ENCODE data around the gene SLC4A2. TPM values are rescaled to one million over a fixed set of nuclear protein-coding genes. Genes with fewer than 3 reads are reported as not detected.
A peak's percentile ranks its signal among the peaks of the same experiment; 100 is the strongest.

The SLC4A2 gene
- total RNA-seq, 1 donor = 61.5 TPM

GRCh38 chr7:151070574-151070960 lies 11.2 kb downstream of the SLC4A2 start:
- H3K36me3 ChIP-seq (ENCODE audit: insufficient read depth, low read length) = peaks cover 68% of the 10 kb centered on the region
- no peak for DNase-seq (ENCODE audit: insufficient read length, low spot score, missing footprints)
- H2AFZ ChIP-seq (ENCODE audit: low read length) = no peak overlapping the region
- TF ChIP-seq, protein P1, sequence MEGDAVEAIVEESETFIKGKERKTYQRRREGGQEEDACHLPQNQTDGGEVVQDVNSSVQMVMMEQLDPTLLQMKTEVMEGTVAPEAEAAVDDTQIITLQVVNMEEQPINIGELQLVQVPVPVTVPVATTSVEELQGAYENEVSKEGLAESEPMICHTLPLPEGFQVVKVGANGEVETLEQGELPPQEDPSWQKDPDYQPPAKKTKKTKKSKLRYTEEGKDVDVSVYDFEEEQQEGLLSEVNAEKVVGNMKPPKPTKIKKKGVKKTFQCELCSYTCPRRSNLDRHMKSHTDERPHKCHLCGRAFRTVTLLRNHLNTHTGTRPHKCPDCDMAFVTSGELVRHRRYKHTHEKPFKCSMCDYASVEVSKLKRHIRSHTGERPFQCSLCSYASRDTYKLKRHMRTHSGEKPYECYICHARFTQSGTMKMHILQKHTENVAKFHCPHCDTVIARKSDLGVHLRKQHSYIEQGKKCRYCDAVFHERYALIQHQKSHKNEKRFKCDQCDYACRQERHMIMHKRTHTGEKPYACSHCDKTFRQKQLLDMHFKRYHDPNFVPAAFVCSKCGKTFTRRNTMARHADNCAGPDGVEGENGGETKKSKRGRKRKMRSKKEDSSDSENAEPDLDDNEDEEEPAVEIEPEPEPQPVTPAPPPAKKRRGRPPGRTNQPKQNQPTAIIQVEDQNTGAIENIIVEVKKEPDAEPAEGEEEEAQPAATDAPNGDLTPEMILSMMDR (IDR thresholded peaks at IDR 0.05; ENCODE audit: extremely low read depth, low read depth, low read length) = no peak
- H3K27ac ChIP-seq (ENCODE audit: low read depth, low read length) = no peak overlapping the region
- no peak overlapping the region for H3K4me2 ChIP-seq (ENCODE audit: insufficient read depth, low read length)
- H3K4me1 ChIP-seq (ENCODE audit: insufficient read depth, low read length) = no peaks in the 10 kb centered on the region
- no peaks in the 10 kb centered on the region for H3K9me3 ChIP-seq (ENCODE audit: low read depth, low read length)
- H3K79me2 ChIP-seq (ENCODE audit: insufficient read depth, low read length) = no peaks in the 10 kb centered on the region
- H3K4me3 ChIP-seq (ENCODE audit: insufficient read depth, low read length) = no peak overlapping the region
- H4K20me1 ChIP-seq (ENCODE audit: insufficient read depth, low read length) = peaks cover 8% of the 10 kb centered on the region
- no peaks in the 10 kb centered on the region for H3K27me3 ChIP-seq (ENCODE audit: insufficient read depth, low read length)

- Histone ChIP-seq H3K27me3 (ENCODE audit: insufficient read depth, low read length) (no peaks in the 10 kb centered on the region), H3K79me2 (ENCODE audit: insufficient read depth, low read length) (no peaks in the 10 kb centered on the region), H4K20me1 (ENCODE audit: insufficient read depth, low read length) (peaks cover 3% of the 10 kb centered on the region), H3K4me1 (ENCODE audit: insufficient read depth, low read length) (no peaks in the 10 kb centered on the region), H3K4me3 (ENCODE audit: insufficient read depth, low read length) (no peak overlapping the region), H3K9me3 (ENCODE audit: low read depth, low read length) (no peaks in the 10 kb centered on the region), H2AFZ (ENCODE audit: low read length) (no peak overlapping the region), H3K27ac (ENCODE audit: low read depth, low read length) (no peak overlapping the region), H3K4me2 (ENCODE audit: insufficient read depth, low read length) (no peak overlapping the region), H3K36me3 (ENCODE audit: insufficient read depth, low read length) (peaks cover 70% of the 10 kb centered on the region)
- DNase-seq (ENCODE audit: insufficient read length, low spot score, missing footprints) = no peak
- TF ChIP-seq, protein P1 (IDR thresholded peaks at IDR 0.05; ENCODE audit: extremely low read depth, low read depth, low read length) = no peak
Observed at GRCh38 chr7:151071032-151071866, 11.9 kb downstream of the SLC4A2 start.

DNA sequence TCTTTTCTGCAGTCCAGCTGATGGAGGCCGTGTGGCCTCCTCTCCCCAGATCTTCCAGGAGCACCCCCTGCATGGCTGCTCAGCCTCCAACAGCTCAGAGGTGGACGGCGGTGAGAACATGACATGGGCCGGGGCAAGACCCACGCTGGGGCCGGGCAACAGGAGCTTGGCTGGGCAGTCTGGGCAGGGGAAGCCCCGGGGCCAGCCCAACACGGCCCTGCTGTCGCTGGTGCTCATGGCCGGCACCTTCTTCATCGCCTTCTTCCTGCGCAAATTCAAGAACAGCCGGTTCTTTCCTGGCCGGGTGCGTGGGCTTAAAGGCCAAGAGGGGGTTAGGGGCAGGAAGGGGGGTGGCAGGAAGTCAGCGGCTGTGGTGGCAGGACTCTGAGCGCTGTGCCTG lies 14.6 kb downstream of the SLC4A2 start:
- Histone ChIP-seq H4K20me1 (ENCODE audit: insufficient read depth, low read length) (peaks cover 10% of the 10 kb centered on the region), H2AFZ (ENCODE audit: low read length) (no peak overlapping the region), H3K27ac (ENCODE audit: low read depth, low read length) (no peak overlapping the region), H3K4me1 (ENCODE audit: insufficient read depth, low read length) (no peaks in the 10 kb centered on the region), H3K27me3 (ENCODE audit: insufficient read depth, low read length) (no peaks in the 10 kb centered on the region), H3K4me3 (ENCODE audit: insufficient read depth, low read length) (no peak overlapping the region), H3K36me3 (ENCODE audit: insufficient read depth, low read length) (peaks cover 51% of the 10 kb centered on the region), H3K79me2 (ENCODE audit: insufficient read depth, low read length) (peaks cover 13% of the 10 kb centered on the region), H3K9me3 (ENCODE audit: low read depth, low read length) (no peaks in the 10 kb centered on the region), H3K4me2 (ENCODE audit: insufficient read depth, low read length) (no peak overlapping the region)
- TF ChIP-seq, protein P1 (IDR thresholded peaks at IDR 0.05; ENCODE audit: extremely low read depth, low read depth, low read length) = no peak
- no peak for DNase-seq (ENCODE audit: insufficient read length, low spot score, missing footprints)

DNA sequence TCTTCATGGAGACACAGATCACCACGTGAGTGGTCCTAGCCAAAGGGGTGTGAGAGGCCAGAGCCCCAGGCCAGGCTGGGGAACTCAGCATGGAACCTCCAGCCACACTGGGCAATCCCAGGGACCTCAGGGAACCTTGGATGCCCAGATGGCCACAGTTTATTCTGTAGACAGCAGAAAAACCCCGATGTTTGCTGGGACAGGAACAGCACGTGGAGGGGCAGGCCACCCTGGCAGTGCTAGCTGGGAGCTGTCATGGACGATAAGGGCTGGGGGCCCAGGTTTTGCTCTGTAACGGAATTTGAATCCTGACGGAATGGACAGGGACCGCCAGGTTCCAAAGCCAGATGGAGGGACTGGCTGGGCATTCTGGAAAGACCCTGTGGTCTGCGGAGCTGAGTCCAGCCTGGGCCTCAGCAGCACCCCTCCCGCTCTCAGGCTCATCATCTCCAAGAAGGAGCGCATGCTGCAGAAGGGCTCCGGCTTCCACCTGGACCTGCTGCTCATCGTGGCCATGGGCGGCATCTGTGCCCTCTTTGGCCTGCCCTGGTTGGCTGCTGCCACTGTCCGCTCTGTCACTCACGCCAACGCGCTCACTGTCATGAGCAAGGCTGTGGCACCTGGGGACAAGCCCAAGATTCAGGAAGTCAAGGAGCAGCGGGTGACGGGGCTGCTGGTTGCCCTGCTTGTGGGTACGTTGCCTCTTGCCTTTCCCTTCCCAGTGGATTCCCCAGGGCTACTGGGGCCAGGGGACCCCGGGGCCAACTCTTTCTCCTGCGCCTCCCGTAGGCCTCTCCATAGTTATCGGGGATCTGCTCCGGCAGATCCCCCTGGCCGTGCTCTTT lies 15.7 kb downstream of the SLC4A2 start:
- DNase-seq (ENCODE audit: insufficient read length, low spot score, missing footprints) = peak; percentile 83
- H3K27me3 ChIP-seq (ENCODE audit: insufficient read depth, low read length) = no peaks in the 10 kb centered on the region
- TF ChIP-seq, protein P1 (IDR thresholded peaks at IDR 0.05; ENCODE audit: extremely low read depth, low read depth, low read length) = no peak
- H3K9me3 ChIP-seq (ENCODE audit: low read depth, low read length) = no peaks in the 10 kb centered on the region
- H4K20me1 ChIP-seq (ENCODE audit: insufficient read depth, low read length) = peaks cover 20% of the 10 kb centered on the region
- H3K4me3 ChIP-seq (ENCODE audit: insufficient read depth, low read length) = no peak overlapping the region
- peaks cover 24% of the 10 kb centered on the region for H3K79me2 ChIP-seq (ENCODE audit: insufficient read depth, low read length)
- H2AFZ ChIP-seq (ENCODE audit: low read length) = no peak overlapping the region
- H3K27ac ChIP-seq (ENCODE audit: low read depth, low read length) = no peak overlapping the region
- H3K4me1 ChIP-seq (ENCODE audit: insufficient read depth, low read length) = peaks cover 8% of the 10 kb centered on the region
- peaks cover 44% of the 10 kb centered on the region for H3K36me3 ChIP-seq (ENCODE audit: insufficient read depth, low read length)
- no peak overlapping the region for H3K4me2 ChIP-seq (ENCODE audit: insufficient read depth, low read length)

All from osteoblast (primary cell).